ENCODE measurements around the gene TSSK6.

DNA sequence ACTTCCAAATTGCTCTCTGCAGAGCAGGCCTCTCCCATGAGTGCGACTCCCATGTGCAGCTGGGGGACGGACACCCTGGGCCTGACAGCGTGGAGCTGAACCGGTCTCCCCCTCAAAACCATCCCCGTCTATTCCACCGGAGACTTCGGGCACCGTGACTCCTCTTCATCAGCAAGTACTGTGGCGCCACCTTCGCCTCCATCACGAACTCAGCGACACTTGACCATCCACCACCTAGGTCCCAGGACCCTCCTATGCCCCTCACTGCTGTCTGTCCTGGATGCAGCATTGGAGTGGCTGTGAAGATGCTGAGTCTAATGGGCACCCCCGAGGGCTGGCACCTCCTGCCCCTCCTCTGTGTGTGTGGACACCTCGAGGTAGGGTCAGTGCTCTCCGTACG lies 43.3 kb upstream of the TSSK6 start:
- no peak for TF ChIP-seq POLR2AphosphoS5 (IDR thresholded peaks at IDR 0.05)
- TF ChIP-seq, protein P1, sequence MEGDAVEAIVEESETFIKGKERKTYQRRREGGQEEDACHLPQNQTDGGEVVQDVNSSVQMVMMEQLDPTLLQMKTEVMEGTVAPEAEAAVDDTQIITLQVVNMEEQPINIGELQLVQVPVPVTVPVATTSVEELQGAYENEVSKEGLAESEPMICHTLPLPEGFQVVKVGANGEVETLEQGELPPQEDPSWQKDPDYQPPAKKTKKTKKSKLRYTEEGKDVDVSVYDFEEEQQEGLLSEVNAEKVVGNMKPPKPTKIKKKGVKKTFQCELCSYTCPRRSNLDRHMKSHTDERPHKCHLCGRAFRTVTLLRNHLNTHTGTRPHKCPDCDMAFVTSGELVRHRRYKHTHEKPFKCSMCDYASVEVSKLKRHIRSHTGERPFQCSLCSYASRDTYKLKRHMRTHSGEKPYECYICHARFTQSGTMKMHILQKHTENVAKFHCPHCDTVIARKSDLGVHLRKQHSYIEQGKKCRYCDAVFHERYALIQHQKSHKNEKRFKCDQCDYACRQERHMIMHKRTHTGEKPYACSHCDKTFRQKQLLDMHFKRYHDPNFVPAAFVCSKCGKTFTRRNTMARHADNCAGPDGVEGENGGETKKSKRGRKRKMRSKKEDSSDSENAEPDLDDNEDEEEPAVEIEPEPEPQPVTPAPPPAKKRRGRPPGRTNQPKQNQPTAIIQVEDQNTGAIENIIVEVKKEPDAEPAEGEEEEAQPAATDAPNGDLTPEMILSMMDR (IDR thresholded peaks at IDR 0.05) = no peak
